Astrocyte (in vitro differentiated cells and primary cell): Measurements from ENCODE around the gene RPP38. TPM values are rescaled to one million over a fixed set of nuclear protein-coding genes. Genes with fewer than 3 reads are reported as not detected.

Source experiments
- DNase-seq: peaks from one replicate; pipeline ENCODE4 v3.0.0-alpha.2; 2010; ENCODE audit warnings: low read depth
- FAIRE-seq: peaks from 2 replicates; lab custom pipeline; 2011; peaks lifted over from hg19 to GRCh38; lab: Jason Lieb, UNC
- H2AFZ ChIP-seq: 2 replicates; pipeline ENCODE4 v1.6.0; 2012; ENCODE audit warnings: low read depth, low read length, inconsistent platforms
- H3K27ac ChIP-seq: 2 replicates; pipeline ENCODE4 v1.5.1; 2011; ENCODE audit warnings: low read depth, low read length, inconsistent platforms
- H3K27me3 ChIP-seq: 2 replicates; pipeline ENCODE4 v1.6.0; 2011; ENCODE audit warnings: low read length, inconsistent platforms; ENCODE audit not compliant: insufficient read depth
- H3K36me3 ChIP-seq: 2 replicates; pipeline ENCODE4 v1.5.1; 2011; ENCODE audit warnings: low read length, inconsistent platforms; ENCODE audit not compliant: insufficient read depth
- H3K4me1 ChIP-seq: 2 replicates; pipeline ENCODE4 v1.5.1; 2011; ENCODE audit warnings: low read length, inconsistent platforms; ENCODE audit not compliant: insufficient read depth
- H3K4me2 ChIP-seq: 2 replicates; pipeline ENCODE4 v1.6.0; 2012; ENCODE audit warnings: low read length, inconsistent platforms
- H3K4me3 ChIP-seq: 2 replicates; pipeline ENCODE4 v1.5.1; 2011; ENCODE audit warnings: low read depth, mild to moderate bottlenecking, low read length, inconsistent platforms; ENCODE audit not compliant: insufficient read depth
- H3K79me2 ChIP-seq: 2 replicates; pipeline ENCODE4 v1.6.0; 2012; ENCODE audit warnings: mild to moderate bottlenecking, low read length, inconsistent platforms; ENCODE audit not compliant: insufficient read depth
- H3K9ac ChIP-seq: 2 replicates; pipeline ENCODE4 v1.6.0; 2012; ENCODE audit warnings: mild to moderate bottlenecking, low read length, inconsistent platforms
- H3K9me3 ChIP-seq: 2 replicates; pipeline ENCODE4 v1.5.1; 2012; ENCODE audit warnings: low read depth, mild to moderate bottlenecking, low read length, inconsistent platforms; ENCODE audit not compliant: insufficient read depth
- H4K20me1 ChIP-seq: 2 replicates; pipeline ENCODE4 v1.6.0; 2012; ENCODE audit warnings: low read length, inconsistent platforms; ENCODE audit not compliant: insufficient read depth
- H3K27ac Mint-ChIP-seq: one replicate; pipeline ENCODE4 v1.8.0; 2021; ENCODE audit warnings: mild to moderate bottlenecking, mixed read lengths; ENCODE audit not compliant: unreplicated experiment
- H3K27me3 Mint-ChIP-seq: one replicate; pipeline ENCODE4 v1.8.0; 2021; ENCODE audit warnings: low read depth, mixed read lengths; ENCODE audit not compliant: unreplicated experiment
- H3K36me3 Mint-ChIP-seq: one replicate; pipeline ENCODE4 v1.8.0; 2021; ENCODE audit warnings: low read depth, mixed read lengths; ENCODE audit not compliant: unreplicated experiment
- H3K4me1 Mint-ChIP-seq: one replicate; pipeline ENCODE4 v1.8.0; 2021; ENCODE audit warnings: low read depth, mixed read lengths; ENCODE audit not compliant: unreplicated experiment
- H3K4me3 Mint-ChIP-seq: one replicate; pipeline ENCODE4 v1.8.0; 2021; ENCODE audit warnings: mild to moderate bottlenecking, moderate library complexity, mixed read lengths; ENCODE audit not compliant: unreplicated experiment
- H3K9me3 Mint-ChIP-seq: one replicate; pipeline ENCODE4 v1.8.0; 2021; ENCODE audit warnings: mild to moderate bottlenecking, mixed read lengths; ENCODE audit not compliant: unreplicated experiment
- EZH2 ChIP-seq: IDR thresholded peaks from 2 replicates; pipeline ENCODE4 v1.6.1; 2012; ENCODE audit warnings: mild to moderate bottlenecking, low read length, inconsistent platforms; ENCODE audit not compliant: insufficient read depth
- total RNA-seq: library from RNA; stranded (reverse); gene quantifications from 2 replicates; pipeline ENCODE4 v1.2.1, GENCODE V29; 2021
- TF ChIP-seq, protein P1 (sequence below): IDR thresholded peaks from 2 replicates; pipeline ENCODE4 v1.5.1; 2011; ENCODE audit warnings: low read depth, mild to moderate bottlenecking, inconsistent platforms, low read length, moderate library complexity; ENCODE audit not compliant: insufficient read depth

The RPP38 gene
- total RNA-seq, 1 donor from 2014 or later: 17.6 TPM

DNA sequence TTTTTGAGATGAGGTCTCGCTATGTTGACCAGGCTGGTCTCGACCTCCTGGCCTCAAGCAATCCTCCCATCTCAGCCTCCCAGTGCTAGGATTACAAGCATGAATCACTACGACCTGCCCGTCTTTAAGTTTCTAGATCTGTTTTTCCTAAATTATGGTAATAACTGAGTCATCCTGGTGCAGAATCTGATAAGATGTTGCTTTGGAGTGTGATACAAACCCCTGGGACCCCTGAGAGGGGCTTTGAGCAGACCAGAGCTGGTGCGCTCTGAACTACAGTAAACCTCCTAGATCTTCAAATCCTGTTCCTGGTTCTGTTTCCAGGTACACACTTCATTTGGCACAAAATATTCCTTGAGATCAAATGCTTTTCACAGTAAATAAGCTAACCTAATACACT is 34.2 kb downstream of the RPP38 start:
- no peak overlapping the region for H3K4me3 Mint-ChIP-seq
- Histone ChIP-seq H3K27me3 (no peaks in the 10 kb centered on the region), H3K4me1 (no peaks in the 10 kb centered on the region), H3K9ac (no peak overlapping the region), H3K79me2 (no peaks in the 10 kb centered on the region), H3K27ac (no peak overlapping the region), H3K4me3 (no peak overlapping the region), H2AFZ (no peak overlapping the region), H3K4me2 (no peak overlapping the region), H3K9me3 (no peaks in the 10 kb centered on the region), H3K36me3 (peaks cover 27% of the 10 kb centered on the region), H4K20me1 (no peaks in the 10 kb centered on the region)
- DNase-seq (no peak), FAIRE-seq (no peak)
- no peaks in the 10 kb centered on the region for H3K4me1 Mint-ChIP-seq
- H3K27ac Mint-ChIP-seq: no peak overlapping the region
- H3K36me3 Mint-ChIP-seq: peaks cover 23% of the 10 kb centered on the region
- peaks cover 1% of the 10 kb centered on the region for H3K9me3 Mint-ChIP-seq
- TF ChIP-seq EZH2: no peak
- TF ChIP-seq, protein P1, sequence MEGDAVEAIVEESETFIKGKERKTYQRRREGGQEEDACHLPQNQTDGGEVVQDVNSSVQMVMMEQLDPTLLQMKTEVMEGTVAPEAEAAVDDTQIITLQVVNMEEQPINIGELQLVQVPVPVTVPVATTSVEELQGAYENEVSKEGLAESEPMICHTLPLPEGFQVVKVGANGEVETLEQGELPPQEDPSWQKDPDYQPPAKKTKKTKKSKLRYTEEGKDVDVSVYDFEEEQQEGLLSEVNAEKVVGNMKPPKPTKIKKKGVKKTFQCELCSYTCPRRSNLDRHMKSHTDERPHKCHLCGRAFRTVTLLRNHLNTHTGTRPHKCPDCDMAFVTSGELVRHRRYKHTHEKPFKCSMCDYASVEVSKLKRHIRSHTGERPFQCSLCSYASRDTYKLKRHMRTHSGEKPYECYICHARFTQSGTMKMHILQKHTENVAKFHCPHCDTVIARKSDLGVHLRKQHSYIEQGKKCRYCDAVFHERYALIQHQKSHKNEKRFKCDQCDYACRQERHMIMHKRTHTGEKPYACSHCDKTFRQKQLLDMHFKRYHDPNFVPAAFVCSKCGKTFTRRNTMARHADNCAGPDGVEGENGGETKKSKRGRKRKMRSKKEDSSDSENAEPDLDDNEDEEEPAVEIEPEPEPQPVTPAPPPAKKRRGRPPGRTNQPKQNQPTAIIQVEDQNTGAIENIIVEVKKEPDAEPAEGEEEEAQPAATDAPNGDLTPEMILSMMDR: no peak
- H3K27me3 Mint-ChIP-seq: no peaks in the 10 kb centered on the region

GRCh38 chr10:15136129-15137035 is 39.2 kb downstream of the RPP38 start:
- Histone ChIP-seq H3K9ac (no peak overlapping the region), H3K36me3 (peaks cover 19% of the 10 kb centered on the region), H2AFZ (no peak overlapping the region), H3K79me2 (peaks cover 6% of the 10 kb centered on the region), H3K4me1 (no peaks in the 10 kb centered on the region), H3K4me3 (no peak overlapping the region), H3K9me3 (no peaks in the 10 kb centered on the region), H3K4me2 (no peak overlapping the region), H3K27me3 (no peaks in the 10 kb centered on the region), H3K27ac (no peak overlapping the region), H4K20me1 (peaks cover 10% of the 10 kb centered on the region)
- no peaks in the 10 kb centered on the region for H3K4me1 Mint-ChIP-seq
- TF ChIP-seq, protein P1: no peak
- TF ChIP-seq EZH2: no peak
- no peaks in the 10 kb centered on the region for H3K27me3 Mint-ChIP-seq
- FAIRE-seq: no peak
- H3K27ac Mint-ChIP-seq: no peak overlapping the region
- no peak for DNase-seq
- no peak overlapping the region for H3K4me3 Mint-ChIP-seq
- peaks cover 1% of the 10 kb centered on the region for H3K9me3 Mint-ChIP-seq
- H3K36me3 Mint-ChIP-seq: peaks cover 19% of the 10 kb centered on the region

DNA sequence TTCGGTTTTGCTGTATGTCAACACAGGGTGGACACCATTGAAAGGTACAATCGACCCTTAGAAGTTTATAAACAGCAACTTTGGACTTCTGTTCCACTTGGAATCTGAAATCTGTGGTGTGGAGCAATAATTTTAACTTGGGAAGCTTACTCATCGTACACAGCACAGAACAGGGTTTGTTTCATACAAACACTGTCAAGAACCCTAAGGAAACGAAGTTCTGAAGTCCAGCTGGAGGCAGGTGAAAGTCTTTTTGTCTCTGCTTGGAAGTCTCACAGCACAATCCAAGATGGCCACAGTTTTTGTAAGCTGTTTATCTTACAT is 39.8 kb downstream of the RPP38 start:
- H3K4me1 Mint-ChIP-seq: peaks cover 3% of the 10 kb centered on the region
- H3K4me3 Mint-ChIP-seq: no peak overlapping the region
- Histone ChIP-seq H3K4me2 (no peak overlapping the region), H3K36me3 (peaks cover 19% of the 10 kb centered on the region), H2AFZ (no peak overlapping the region), H3K4me1 (peaks cover 5% of the 10 kb centered on the region), H4K20me1 (peaks cover 16% of the 10 kb centered on the region), H3K27me3 (no peaks in the 10 kb centered on the region), H3K27ac (no peak overlapping the region), H3K4me3 (no peak overlapping the region), H3K9me3 (no peaks in the 10 kb centered on the region), H3K79me2 (peaks cover 11% of the 10 kb centered on the region), H3K9ac (no peak overlapping the region)
- H3K36me3 Mint-ChIP-seq: peaks cover 17% of the 10 kb centered on the region
- H3K27me3 Mint-ChIP-seq: no peaks in the 10 kb centered on the region
- peaks cover under 1% of the 10 kb centered on the region for H3K9me3 Mint-ChIP-seq
- H3K27ac Mint-ChIP-seq: no peak overlapping the region
- TF ChIP-seq, protein P1: no peak
- TF ChIP-seq EZH2: no peak
- DNase-seq: no peak
- FAIRE-seq: no peak
